Activated T-helper 2 cell treated with anti-CD3 and anti-CD28 coated beads, Interferon-gamma antibody, Interleukin-2, Interleukin-4, amounts not matched to agents 10 μg/mL and 5 μg/mL and 100 μg/mL, durations not matched to agents 14 hours and 24 hours and 36 hours (primary cell): ENCODE data around the gene CDYL2. TPM values are rescaled to one million over a fixed set of nuclear protein-coding genes. Genes with fewer than 3 reads are reported as not detected.

ENCODE experiments used
- DNase-seq: peaks from one replicate; pipeline ENCODE4 v3.0.0; 2021; ENCODE audit warnings: low spot score
- H3K27ac Mint-ChIP-seq: one replicate; pipeline ENCODE4 v1.8.0; 2021; ENCODE audit warnings: mixed read lengths
- H3K27me3 Mint-ChIP-seq: one replicate; pipeline ENCODE4 v1.8.0; 2021; ENCODE audit warnings: low read depth, mixed read lengths
- H3K36me3 Mint-ChIP-seq: one replicate; pipeline ENCODE4 v1.8.0; 2021; ENCODE audit warnings: low read depth, mixed read lengths
- H3K4me1 Mint-ChIP-seq: one replicate; pipeline ENCODE4 v1.8.0; 2021; ENCODE audit warnings: low read depth, mixed read lengths
- H3K4me3 Mint-ChIP-seq: one replicate; pipeline ENCODE4 v1.8.0; 2021; ENCODE audit warnings: low read depth, mild to moderate bottlenecking, moderate library complexity, mixed read lengths
- H3K9me3 Mint-ChIP-seq: one replicate; pipeline ENCODE4 v1.8.0; 2021; ENCODE audit warnings: mixed read lengths
- intact Hi-C: fragments of 100-400 bp; cut with micrococcal nuclease; formaldehyde crosslinking; loops from one replicate; pipeline ENCODE4 v1.15.1; 2023
- total RNA-seq: library from RNA; stranded (reverse); gene quantifications from 2 replicates; pipeline ENCODE4 v1.2.3, GENCODE V29; 2022

Gene CDYL2
- total RNA-seq, 1 donor from 2014 or later, result 26.2 TPM

GRCh38 chr16:80670170-80670865 is 134.1 kb downstream of the CDYL2 start:
- peaks cover 2% of the 10 kb centered on the region for H3K27me3 Mint-ChIP-seq
- H3K9me3 Mint-ChIP-seq, result peaks cover 12% of the 10 kb centered on the region
- H3K4me3 Mint-ChIP-seq, result no peak overlapping the region
- no peak for DNase-seq
- peaks cover 14% of the 10 kb centered on the region for H3K36me3 Mint-ChIP-seq
- H3K27ac Mint-ChIP-seq, result no peak overlapping the region
- peaks cover 11% of the 10 kb centered on the region for H3K4me1 Mint-ChIP-seq
- intact Hi-C loops, result no loop called here

GRCh38 chr16:80669673-80670072 is 134.7 kb downstream of the CDYL2 start:
- Mint-ChIP-seq H3K9me3 (peaks cover 12% of the 10 kb centered on the region), H3K36me3 (peaks cover 12% of the 10 kb centered on the region), H3K4me1 (peaks cover 11% of the 10 kb centered on the region), H3K27ac (no peak overlapping the region), H3K27me3 (peaks cover 2% of the 10 kb centered on the region), H3K4me3 (no peak overlapping the region)
- no peak for DNase-seq
- intact Hi-C loops, result no loop called here

GRCh38 chr16:80667925-80668324 is 136.5 kb downstream of the CDYL2 start:
- Mint-ChIP-seq H3K4me1 (peaks cover 11% of the 10 kb centered on the region), H3K9me3 (peaks cover 12% of the 10 kb centered on the region), H3K4me3 (no peak overlapping the region), H3K27ac (no peak overlapping the region), H3K36me3 (peaks cover 16% of the 10 kb centered on the region), H3K27me3 (peaks cover 2% of the 10 kb centered on the region)
- intact Hi-C loops, result no loop called here
- DNase-seq, result no peak

DNA sequence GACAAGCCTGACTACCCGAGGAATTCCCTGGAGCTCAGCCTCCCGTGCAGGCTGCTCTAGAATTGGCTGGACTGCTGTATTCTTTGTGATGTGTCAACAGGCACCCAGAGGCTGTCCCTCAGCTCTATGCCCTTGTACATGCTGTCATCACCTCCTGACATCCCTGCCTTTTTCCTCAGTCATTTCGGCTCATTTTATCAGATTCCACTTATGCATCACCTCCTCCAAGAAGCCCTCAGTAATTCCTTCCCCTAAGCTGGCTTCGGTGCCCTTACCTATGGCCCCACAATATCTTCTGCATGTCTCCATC is 137.2 kb downstream of the CDYL2 start:
- Mint-ChIP-seq H3K4me1 (peaks cover 9% of the 10 kb centered on the region), H3K27ac (no peak overlapping the region), H3K27me3 (peaks cover under 1% of the 10 kb centered on the region), H3K36me3 (peaks cover 19% of the 10 kb centered on the region), H3K9me3 (peaks cover 15% of the 10 kb centered on the region), H3K4me3 (no peak overlapping the region)
- intact Hi-C loops, result no loop called here
- no peak for DNase-seq

- intact Hi-C loops, result no loop called here
- Mint-ChIP-seq H3K9me3 (peaks cover 21% of the 10 kb centered on the region), H3K4me3 (no peak overlapping the region), H3K4me1 (peaks cover 9% of the 10 kb centered on the region), H3K27me3 (no peaks in the 10 kb centered on the region), H3K27ac (no peak overlapping the region), H3K36me3 (peaks cover 25% of the 10 kb centered on the region)
- DNase-seq, result no peak
Measured at GRCh38 chr16:80666378-80667250, 137.8 kb downstream of the CDYL2 start.

DNA sequence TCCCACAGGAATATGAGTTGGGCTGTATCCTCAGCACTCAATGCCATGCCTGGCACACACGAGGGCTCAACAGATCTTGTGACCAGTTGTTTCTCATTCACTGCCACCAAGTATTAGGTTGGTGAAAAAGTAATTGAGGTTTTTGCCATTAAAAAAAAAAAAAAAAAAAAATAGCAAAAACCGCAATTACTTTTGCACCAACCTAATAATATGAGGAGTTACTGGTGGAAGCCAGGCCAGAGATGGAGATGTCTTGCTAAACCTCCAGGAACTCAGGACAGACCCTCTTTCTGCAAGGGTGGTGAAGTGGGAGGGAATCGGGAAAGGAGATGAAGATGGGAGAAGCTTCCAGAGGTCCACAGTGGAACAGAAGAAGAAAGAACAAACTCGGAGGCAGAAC is 139.0 kb downstream of the CDYL2 start:
- H3K9me3 Mint-ChIP-seq, result peaks cover 19% of the 10 kb centered on the region

DNA sequence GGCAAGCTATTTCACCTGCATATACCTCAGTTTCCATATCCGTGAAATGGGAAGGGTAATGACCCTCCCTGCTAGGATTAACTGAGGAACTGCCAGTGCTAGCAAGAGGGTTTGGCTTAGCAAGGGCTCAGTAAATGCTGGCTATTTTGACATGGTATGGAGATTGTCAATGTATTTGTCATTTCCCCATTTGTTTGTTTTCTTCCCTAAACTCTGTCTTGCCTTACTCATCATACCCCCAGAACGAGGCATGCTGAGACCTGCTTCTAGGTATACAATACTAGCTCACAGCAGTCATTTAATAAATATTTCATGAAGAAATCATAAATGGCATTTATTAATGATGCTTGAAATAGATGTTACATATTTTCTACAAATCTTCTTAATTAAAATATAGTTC is 139.6 kb downstream of the CDYL2 start:
- H3K4me1 Mint-ChIP-seq, result peaks cover 7% of the 10 kb centered on the region
- intact Hi-C loops, result no loop called here
- peaks cover 30% of the 10 kb centered on the region for H3K36me3 Mint-ChIP-seq
- H3K9me3 Mint-ChIP-seq, result peaks cover 19% of the 10 kb centered on the region
- no peak overlapping the region for H3K4me3 Mint-ChIP-seq
- no peak for DNase-seq
- H3K27me3 Mint-ChIP-seq, result no peaks in the 10 kb centered on the region
- H3K27ac Mint-ChIP-seq, result no peak overlapping the region

More for the DNA sequence above, 139.0 kb downstream of the CDYL2 start:
- peaks cover 30% of the 10 kb centered on the region for H3K36me3 Mint-ChIP-seq
- intact Hi-C loops, result no loop called here
- H3K4me3 Mint-ChIP-seq, result no peak overlapping the region
- no peak overlapping the region for H3K27ac Mint-ChIP-seq
- no peaks in the 10 kb centered on the region for H3K27me3 Mint-ChIP-seq
- peaks cover 12% of the 10 kb centered on the region for H3K4me1 Mint-ChIP-seq
- no peak for DNase-seq

DNA sequence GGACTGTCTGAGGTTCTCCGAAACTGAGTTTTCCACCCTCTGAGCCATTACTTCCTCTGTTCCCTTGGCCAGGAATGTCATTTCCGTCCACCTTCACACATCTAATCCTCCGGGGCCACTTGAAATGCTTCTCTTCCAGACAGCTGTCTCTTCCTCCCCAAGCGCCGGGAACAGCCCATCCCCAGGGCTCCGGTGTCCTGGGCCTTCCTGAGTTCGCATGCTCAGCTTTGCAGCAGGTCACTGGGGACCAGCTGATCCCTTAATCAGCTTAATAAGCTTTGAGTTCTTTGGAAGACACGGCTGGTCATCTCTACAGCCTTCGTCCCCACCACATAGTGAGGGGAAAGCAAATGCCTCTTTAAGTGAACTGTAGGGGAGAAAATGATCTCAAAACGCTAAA is 140.2 kb downstream of the CDYL2 start:
- no peak for DNase-seq
- peaks cover 22% of the 10 kb centered on the region for H3K9me3 Mint-ChIP-seq
- intact Hi-C loops, result no loop called here

DNA sequence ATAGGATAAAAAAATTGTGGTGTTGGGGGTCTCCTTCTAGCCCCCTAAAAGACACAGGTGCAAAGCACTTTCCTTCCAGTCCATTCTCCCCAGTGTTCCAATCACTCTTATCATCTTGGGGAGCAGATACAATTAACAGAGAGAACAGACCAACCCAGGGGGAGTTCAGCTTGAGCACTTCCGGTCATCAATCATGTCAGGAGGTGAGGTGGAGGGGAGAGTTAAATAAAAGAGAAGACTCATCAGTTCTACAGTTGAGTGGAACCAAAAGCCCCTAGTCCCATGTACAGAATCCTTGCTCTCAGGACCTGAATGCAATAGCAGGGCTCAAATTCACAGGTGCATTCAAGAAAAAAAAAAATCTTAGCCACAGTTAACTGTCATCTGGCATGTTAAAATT is 141.3 kb downstream of the CDYL2 start:
- no peak for DNase-seq
- Mint-ChIP-seq H3K27me3 (no peaks in the 10 kb centered on the region), H3K4me1 (peaks cover 6% of the 10 kb centered on the region), H3K4me3 (no peak overlapping the region), H3K36me3 (peaks cover 40% of the 10 kb centered on the region), H3K27ac (no peak overlapping the region), H3K9me3 (peaks cover 34% of the 10 kb centered on the region)
- intact Hi-C loops, result no loop called here

More for the DNA sequence above, 140.2 kb downstream of the CDYL2 start:
- H3K4me3 Mint-ChIP-seq, result no peak overlapping the region
- H3K27me3 Mint-ChIP-seq, result no peaks in the 10 kb centered on the region
- H3K4me1 Mint-ChIP-seq, result peaks cover 6% of the 10 kb centered on the region
- H3K36me3 Mint-ChIP-seq, result peaks cover 29% of the 10 kb centered on the region
- H3K27ac Mint-ChIP-seq, result no peak overlapping the region

- Mint-ChIP-seq H3K27me3 (no peaks in the 10 kb centered on the region), H3K27ac (no peak overlapping the region), H3K4me1 (peaks cover 30% of the 10 kb centered on the region), H3K9me3 (peaks cover 37% of the 10 kb centered on the region), H3K36me3 (peaks cover 49% of the 10 kb centered on the region), H3K4me3 (no peak overlapping the region)
- intact Hi-C loops, result loop anchor here (5.0 to 10.0 kb wide), 3 partner anchors 32 to 345 kb away; partner anchors contain the start of genes CENPN and CMC2
- no peak for DNase-seq
Measured at GRCh38 chr16:80659865-80660264, 144.5 kb downstream of the CDYL2 start.

DNA sequence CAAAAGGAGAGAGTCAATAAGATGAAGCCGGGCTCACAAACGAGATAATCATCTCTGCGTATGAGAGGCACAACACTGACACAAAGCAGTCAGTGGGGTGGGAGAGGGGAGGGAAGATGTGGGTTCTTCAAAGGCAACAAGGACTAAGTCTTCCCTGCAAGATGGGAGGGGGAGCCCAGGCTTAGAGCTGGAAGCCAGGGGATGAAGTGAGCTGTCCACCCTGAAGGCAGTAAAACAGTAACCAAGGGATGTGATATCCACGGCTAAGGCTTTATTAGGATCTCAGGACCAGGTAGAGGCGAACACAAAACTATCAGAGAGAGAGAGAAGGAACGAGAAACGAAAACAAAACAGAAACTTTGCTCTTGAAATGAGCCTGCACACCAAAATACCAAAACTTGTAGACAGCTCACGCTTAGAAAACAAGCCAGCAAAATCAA is 147.7 kb downstream of the CDYL2 start:
- peak overlapping the region; percentile 81 for H3K4me3 Mint-ChIP-seq
- H3K36me3 Mint-ChIP-seq, result peaks cover 38% of the 10 kb centered on the region
- intact Hi-C loops, result loop anchor here (1.0 to 10.0 kb wide), 7 partner anchors 36 to 348 kb away; partner anchors contain the start of genes CENPN and CMC2
- peaks cover 34% of the 10 kb centered on the region for H3K4me1 Mint-ChIP-seq
- H3K9me3 Mint-ChIP-seq, result peaks cover 30% of the 10 kb centered on the region
- DNase-seq, result peak; percentile 53
- H3K27ac Mint-ChIP-seq, result peak overlapping the region; percentile 75
- peaks cover 3% of the 10 kb centered on the region for H3K27me3 Mint-ChIP-seq

GRCh38 chr16:80656161-80656560 is 148.2 kb downstream of the CDYL2 start:
- Mint-ChIP-seq H3K4me1 (peaks cover 40% of the 10 kb centered on the region), H3K4me3 (peak overlapping the region; percentile 81), H3K27me3 (peaks cover 8% of the 10 kb centered on the region), H3K27ac (peak overlapping the region; percentile 75), H3K9me3 (peaks cover 28% of the 10 kb centered on the region), H3K36me3 (peaks cover 33% of the 10 kb centered on the region)
- DNase-seq, result no peak
- intact Hi-C loops, result loop anchor here (1.0 to 10.0 kb wide), 7 partner anchors 36 to 349 kb away; partner anchors contain the start of genes CENPN and CMC2

DNA sequence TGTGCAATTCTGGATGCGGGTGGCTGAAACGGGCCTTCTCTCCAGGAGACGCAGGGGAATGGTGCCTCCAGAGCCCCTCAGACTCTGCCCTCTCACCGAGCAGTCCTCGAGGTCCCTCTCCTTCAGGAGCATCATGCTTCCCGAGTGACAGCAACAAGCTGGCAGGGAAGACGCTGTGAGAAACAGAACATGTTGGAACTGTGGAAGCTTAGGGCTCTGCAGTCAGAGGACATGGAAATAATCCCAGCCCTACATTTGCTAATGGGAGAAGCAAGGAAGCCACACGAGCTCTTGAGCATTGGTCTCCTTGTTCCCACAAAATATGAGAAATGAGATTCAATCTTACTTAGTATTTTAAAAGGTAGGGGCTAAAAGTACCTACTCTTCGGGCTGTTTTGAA is 148.6 kb downstream of the CDYL2 start:
- Mint-ChIP-seq H3K9me3 (peaks cover 28% of the 10 kb centered on the region), H3K4me1 (peaks cover 37% of the 10 kb centered on the region), H3K4me3 (no peak overlapping the region), H3K27me3 (peaks cover 8% of the 10 kb centered on the region), H3K27ac (no peak overlapping the region), H3K36me3 (peaks cover 30% of the 10 kb centered on the region)
- no peak for DNase-seq
- intact Hi-C loops, result loop anchor here (1.0 to 10.0 kb wide), 7 partner anchors 37 to 349 kb away; partner anchors contain the start of genes CENPN and CMC2
